Fibroblast of peridontal ligament (primary cell): ENCODE results near the gene TSPAN11.
"Not testable (repeated sequence)": the region's sequence is repeated elsewhere in the genome, so short reads cannot be mapped to it uniquely, and the experiment has no call there.

ENCODE experiments used
- DNase-seq: peaks from one replicate; pipeline ENCODE4 v3.0.0-alpha.2; 2010; ENCODE audit errors: extremely low read depth

Gene TSPAN11

DNA sequence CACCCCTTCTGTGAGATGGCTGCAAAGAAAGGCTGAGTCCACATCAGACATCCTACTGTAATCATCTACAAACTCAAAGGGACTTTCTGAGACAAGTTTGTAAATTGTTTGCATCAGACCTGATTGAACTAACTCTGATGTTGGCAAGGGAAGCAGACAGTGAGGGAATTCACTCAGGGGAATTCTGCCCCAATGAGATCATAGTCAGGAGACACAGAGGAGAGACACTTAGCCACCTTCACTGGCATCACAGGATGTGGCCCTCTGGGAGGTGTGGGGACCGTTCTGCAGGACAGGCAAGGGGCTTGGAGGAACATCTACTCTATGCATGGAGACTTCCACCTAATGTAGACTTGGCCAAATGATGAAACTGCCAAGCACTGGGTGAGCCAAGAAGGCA is 76.5 kb downstream of the TSPAN11 start:
- DNase-seq, result peak; percentile 41

DNA sequence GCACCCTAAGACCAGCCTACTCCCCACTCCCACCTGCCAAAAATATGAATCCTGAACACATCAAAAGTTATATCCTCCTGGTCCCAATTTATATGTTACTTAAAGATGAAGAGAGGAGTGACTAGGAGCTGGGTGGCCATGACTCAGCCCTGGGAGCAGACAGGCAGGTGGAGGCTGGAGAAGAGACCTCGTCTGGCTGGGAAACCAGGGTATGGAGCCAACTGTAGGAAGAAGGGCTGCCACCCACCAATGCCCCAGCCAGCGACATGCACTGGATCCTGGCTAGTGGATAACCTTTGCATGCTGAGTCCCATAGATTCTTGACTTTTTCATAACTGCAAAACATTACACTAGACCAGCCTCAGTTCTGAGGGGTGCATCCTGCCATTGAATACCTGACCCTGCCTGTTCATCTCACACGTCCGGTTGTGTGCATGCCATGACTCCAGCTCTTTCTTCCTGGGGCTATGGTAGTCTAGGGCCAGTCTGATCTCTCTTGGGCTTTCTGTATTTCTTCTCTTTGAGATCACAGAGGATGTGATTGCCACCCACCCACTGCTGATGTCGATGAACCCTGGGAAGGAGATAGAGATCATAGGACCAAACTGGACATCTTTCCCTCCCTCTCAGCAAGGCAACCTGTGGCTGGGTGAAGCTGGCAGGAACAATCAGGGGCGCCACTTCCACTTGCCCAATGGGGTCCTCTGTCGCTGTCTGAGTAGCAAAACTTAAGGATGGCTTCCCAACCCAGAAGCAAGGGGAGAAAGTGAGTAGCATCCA is 77.5 kb downstream of the TSPAN11 start:
- DNase-seq, result no peak

DNA sequence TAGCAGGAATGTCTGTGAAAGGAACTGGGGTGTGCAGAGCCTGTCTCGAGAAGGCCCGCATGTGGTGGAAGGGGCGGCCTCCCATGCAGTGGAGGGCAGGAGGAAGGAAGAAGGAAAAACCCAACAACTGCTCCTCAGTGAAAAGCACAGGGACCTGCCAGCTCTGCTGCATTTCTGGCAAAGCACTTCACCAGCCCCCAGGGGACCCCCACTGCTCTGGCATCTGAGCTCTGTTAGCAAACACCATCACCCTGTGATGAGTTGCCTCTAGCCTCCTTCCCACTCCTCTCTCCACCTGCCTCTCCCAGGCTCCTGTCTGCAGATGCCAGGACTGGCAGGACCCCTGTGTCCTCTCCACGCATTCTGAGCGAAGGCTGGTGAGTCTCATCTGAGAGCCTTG is 78.1 kb downstream of the TSPAN11 start:
- DNase-seq, result no peak

DNA sequence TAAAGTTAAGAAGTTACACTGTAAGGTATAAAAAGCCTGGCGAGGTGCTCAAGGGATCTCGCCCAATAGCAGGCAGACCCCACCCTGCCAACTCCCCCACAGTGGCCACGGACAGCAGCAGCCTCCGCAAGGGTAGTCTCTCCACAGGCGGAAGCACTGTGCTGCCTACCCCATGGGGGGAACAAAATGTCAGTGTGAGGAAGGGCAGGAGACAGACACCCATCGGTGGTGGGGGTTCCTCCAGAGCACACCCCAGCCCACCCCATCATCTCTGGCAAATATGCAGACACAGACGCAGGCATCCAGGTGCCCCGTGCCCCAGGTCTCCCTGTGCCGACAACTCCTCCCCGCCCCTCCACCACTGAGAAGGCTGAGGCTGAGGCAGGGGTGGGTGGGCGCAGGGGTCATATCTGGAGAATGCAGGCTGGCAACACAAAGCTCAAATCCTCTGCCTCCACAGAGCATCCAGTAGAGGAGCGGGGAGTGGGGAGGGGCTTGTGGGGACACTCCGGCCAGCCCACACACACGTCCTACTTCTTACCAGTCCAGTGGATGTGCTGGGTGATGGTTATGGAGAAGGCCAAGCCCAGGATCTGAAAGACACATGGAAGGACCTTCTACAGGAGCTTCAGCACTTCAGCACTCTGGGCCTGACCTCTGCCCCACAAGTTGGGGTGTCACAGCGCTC is 78.9 kb downstream of the TSPAN11 start:
- no peak for DNase-seq

DNA sequence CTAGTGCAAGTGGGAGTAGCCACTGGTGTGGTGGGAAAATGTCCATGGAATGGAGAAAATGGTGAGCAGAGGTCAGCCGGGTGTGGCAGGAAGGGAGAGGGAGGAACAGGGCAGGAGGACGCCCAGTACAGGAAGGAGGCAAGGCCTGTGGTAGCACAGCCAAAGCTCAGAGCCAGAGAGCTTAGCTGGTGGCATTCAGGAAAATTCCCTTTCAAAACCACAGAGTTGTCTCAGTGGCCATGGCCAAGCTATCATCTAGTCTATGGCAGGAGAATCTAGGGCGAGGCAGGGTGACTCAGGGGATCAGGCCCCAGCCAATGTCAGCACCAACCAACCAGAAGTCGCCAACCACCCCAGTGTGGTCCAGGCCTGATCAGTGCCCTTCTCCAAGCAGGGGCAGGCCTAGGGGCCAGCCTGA is 79.4 kb downstream of the TSPAN11 start:
- peak; percentile 48 for DNase-seq

DNA sequence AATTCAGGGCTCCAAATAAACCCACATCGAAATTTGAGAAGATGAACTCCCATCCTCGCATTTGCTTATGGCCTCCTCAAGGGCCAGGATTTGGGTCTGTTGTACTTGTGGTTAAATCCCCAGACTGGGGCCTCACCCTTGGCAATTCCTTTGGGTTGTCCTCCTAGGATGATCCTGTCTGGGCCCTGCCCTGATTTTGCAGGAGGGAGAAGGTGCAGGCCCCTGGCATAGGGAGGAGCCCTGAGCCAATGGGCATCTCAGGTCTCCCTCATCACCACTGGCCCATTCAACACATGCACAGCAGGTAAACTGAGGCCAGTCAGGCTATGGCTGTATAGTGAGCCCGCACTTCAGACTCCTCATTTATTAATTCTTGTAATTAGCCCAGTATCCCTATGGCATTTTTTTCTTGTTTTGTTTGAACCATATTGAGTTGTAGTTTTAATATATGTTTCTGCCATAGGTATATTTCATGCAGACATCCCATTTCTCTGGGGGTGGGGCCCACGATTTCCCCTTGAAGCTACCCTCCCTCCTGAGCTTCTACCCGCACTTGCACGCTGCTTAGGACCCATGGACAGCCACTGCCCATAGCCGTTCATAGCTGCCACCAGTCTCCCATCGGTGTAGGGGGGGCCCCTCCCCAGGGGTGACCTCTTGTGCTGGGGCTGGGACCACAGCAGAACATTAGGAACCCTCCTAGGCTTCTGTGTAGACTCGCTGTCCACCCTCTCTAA is 80.0 kb downstream of the TSPAN11 start:
- DNase-seq, result no peak

DNA sequence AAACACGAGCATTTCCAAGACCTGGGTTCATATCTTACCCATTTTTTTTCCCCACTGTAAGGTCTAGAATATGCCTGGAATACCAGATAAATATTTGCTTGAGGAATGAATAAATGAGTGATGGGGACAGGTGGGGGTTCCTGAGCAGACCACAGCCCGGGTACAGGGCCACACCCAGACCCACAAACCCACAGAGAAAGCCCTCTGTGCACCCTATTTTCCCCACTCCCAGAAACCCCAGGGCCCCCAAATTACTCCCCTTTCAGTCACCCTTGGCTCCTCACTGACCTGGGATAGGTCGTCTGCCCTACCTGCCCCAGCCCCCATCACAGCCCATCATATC is 80.6 kb downstream of the TSPAN11 start:
- no peak for DNase-seq

DNA sequence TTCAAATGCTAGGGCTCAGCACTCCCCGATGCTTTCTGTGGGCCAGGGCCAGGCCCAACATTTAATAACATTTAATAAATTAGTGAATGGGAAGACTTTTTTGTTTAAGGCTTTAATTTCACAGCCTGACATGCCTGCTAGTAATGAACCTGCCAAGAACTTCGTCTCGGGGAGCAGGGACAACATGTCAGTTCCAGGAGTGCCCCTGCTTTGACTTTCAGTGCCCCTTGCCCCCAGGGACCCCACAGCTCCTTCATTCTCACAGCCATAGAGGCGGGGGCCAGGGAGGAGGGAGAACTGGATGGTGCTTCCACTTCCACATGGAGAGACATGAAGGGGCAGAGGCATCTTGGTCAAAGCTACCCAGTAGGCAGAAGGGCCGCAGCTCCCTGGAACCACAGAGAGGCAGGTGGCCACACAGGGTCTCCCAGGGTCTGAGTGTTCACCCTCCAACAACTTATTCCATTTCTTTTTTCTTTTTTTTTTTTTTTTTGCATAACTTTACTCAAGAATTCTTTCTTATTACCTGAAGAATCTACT is 81.2 kb downstream of the TSPAN11 start:
- no peak for DNase-seq

DNA sequence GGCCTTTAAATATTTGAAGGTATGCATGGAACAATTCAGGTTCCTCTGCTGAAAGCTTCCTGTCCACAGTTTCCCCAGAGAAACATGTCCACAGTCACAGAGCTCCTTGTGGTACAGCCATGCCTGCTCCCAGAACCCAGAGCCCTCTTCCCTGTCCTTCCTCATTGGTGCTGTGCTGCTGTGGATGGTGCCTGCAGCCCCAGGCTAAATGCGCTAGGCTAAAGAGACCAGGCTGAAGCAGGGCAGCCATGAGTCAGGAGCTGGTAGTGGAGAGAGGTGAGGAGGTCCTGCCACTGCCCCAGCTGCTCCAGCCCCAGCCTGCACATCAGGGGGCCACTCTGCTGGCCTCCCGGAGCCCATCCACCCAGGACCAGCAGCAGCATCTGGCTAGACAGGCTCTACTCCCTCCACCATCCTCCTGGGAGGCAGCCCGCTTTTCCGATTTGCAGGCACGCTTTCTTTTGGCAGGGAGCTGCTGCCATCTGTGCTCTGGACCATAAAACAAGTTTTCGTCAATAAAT is 81.8 kb downstream of the TSPAN11 start:
- no peak for DNase-seq

DNA sequence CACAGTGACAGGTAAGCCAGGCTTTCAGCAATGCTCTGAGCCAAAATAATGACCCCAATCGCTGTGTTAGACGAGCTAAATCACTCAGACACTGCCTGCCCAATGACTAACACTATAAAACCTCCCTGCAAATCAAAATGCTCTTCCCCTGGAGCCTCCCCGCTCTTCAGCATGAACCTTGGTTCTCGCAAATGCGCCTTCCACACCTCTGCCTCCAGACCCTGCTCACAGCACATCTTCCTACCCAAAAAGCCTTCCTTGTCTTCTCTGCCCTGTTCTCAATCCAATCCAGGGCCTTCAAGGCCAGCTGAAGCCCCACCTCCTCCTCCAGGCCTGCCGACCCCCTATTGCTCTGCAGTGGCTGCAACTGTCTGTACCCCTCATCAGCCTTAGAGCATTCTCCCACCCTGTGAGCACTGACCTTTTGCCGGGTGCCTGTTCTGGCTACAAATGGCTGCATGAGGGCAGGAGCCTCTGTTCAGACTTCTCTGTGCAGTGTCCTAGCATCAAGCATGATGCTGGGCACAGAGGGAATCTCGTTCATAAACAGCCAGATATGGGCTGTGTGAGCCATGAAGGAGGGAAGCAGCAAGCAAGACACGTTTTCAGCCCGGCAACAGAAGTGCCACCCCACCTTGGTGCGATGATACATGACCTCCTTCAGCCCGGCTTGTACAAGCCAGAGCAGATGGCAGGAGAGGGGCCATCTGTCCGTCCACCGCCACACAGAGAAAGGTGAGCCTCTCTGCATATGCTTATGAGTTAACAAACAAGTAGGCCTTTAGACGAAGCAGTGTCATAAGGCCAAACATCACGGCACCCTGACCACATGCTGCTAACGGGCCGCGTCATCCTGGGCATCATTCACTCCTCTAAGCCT is 82.7 kb downstream of the TSPAN11 start:
- no peak for DNase-seq

DNA sequence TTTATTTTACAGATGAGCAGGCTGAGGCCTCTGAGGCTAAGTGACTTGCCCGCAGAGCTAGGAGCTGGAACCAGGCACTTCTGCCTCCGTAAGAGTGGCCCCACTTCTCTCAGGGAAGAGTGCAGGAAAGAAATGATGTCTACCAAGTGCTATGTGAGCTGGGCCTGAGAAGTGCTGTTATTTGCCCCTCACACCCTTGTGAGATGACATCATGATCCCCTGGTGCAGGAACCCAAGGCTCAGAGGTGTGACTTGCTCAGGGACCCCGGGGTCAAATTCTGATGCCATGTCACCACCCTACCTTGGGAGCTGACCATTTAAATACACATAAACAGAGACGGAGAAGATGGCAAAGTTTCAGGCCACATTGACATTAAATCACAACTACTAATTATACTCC is 83.4 kb downstream of the TSPAN11 start:
- DNase-seq, result no peak

DNA sequence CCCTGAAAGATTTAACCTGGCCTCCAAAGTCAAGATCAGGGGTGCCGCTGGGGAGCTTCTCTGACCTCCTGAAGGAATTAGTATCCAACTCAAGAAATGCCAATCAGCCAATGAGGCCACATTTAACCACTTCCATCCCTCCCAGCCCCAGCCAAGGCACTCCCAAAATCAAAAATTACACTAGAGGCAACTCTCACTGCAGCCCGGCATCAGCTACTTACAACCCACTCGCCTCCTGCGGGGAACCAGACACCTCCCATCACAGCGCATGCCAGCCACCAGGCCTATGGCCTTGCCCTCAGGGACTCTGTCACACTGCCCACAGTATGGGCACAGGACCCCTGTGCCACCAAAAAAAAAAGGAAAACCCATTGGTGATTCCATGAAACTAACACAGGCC is 84.8 kb downstream of the TSPAN11 start:
- DNase-seq, result no peak

DNA sequence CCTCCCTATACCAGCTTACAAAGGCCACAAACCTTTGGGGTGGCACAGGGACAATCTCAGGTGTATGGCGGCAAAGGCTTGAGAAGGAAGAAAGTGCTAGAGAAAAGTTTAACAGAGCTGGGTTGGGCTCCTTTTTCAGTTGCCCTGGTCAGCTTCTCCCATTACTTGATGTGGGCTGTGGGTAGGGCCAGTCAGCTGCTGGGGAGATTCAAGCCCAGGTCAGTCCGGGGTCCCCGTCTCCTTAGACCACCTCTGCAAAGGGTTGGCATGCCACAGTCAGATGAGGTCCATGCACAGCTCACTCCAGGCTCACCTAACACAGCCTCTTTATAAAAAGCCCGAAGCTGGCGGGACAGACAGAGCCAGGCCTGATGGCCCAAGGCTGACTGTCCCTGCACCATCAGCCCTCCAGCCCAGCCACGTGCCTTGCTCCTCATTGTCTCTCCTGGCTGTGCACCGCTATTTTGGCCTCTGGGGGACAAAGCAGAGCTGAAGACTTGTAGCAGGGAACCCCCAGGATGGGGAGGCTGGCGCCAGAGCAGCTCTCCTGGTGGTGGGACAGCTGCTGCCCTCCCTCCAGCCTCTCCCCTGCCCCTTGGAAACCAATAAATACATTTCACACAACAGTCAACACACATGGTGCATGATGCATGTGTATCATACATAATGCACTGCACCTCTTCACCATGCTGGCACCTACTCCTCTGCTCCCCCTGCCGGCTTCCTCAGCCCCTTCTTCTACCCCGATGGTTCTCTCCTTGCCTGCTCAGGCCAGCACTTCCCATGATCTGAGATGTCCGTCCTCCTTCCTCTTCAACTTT is 85.4 kb downstream of the TSPAN11 start:
- no peak for DNase-seq

DNA sequence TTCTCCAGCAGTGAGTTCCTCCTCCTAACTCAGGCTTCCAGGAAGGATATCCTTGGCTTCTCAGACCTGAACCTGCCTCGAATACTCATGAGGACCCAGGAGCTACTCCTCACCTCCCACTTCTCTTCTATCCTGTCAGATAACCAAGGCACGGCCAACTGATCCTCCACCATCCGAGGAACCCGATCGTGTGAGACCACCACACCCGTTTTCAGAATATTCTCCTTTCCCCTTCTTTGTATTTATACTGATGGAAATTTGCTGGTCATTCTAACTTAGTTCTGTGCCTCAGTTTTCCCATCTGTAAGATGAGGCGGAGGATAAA is 86.0 kb downstream of the TSPAN11 start:
- DNase-seq, result not testable (repeated sequence)

DNA sequence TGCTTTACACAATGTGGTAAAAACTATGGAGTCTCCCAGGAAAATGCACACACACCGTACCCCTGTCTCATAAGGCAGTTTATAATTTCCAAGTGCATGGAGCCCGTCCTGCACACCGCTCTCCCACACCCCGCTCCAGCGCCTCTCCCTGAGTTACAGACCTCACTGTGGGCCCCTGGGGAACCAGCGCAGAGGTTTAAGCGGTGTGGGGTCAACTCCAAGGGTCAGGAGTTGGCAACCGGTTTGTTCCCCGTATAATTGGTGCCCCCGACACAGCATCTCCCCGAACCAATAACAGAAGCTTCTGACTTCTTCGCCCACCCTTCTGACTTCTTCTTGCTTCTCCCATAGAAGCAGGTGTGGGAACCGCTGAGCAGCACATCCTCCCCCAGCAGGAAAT is 88.7 kb downstream of the TSPAN11 start:
- DNase-seq, result no peak

DNA sequence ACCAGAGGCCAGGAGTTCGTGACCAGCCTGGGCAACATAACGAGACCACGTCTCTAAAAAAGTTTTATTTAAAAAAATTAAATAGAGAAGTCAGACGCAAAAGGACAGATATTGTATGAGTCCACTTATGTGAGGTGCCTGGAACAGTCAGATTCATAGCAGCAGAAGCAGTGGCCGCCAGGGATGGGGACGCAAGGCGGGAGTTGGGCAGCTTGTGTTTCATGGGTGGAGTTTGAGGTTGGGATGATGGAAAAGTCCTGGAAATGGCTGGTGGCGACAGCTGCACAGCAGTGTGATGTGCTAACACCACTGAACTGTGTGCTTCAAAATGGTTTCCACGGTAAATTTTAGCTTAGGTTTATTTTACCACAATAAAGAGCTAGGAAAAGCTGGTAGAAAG is 89.5 kb downstream of the TSPAN11 start:
- DNase-seq, result no peak

DNA sequence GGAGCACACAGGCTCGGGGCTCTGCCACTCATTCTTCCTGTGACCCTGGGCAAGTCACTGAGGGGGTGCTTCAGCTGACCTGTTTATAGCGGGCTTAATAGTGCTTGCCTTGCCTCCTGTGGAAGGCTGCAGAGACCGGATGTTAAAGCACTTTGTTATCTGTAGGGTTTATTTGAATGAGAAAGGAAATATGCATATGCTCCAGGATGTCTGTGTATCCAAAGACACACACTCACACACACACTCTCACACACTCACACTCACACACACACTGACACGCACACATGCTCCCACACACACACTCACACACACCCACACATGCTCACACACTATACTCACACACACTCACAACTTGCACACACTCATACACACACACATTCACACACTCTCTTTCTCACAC is 91.0 kb downstream of the TSPAN11 start:
- no peak for DNase-seq

DNA sequence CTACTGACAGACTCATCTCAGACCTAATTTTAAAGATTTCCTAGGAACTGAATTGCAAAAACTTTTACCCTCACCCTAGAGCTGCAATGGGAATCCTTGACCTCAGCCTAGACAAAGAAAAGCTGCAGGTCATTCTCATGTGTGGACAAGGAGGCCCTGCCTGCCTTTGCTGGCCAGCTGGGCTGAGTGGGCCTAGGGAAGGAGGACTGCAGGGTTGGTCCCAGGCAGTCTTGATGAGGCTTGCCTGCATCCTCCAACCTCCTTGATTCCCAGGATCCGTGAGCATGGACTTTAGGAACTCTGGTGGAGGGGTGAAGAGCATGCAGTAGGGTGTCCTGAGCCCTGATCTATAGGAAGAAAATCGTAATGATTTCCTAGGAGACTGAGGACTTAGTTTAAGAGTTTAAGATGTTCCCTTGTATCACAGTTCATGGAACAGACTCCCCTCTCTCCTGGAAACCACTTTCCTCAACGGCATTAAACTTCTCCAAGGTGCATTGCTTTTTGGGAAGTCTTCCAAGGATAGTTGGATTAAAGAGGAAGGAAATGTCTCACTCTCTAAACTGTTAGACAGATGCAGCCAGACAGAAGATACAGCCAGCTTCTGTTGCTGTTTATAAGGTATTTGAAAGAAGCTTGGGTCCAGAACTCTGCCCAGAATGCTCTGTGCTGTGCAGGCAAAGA is 91.7 kb downstream of the TSPAN11 start:
- DNase-seq, result no peak

DNA sequence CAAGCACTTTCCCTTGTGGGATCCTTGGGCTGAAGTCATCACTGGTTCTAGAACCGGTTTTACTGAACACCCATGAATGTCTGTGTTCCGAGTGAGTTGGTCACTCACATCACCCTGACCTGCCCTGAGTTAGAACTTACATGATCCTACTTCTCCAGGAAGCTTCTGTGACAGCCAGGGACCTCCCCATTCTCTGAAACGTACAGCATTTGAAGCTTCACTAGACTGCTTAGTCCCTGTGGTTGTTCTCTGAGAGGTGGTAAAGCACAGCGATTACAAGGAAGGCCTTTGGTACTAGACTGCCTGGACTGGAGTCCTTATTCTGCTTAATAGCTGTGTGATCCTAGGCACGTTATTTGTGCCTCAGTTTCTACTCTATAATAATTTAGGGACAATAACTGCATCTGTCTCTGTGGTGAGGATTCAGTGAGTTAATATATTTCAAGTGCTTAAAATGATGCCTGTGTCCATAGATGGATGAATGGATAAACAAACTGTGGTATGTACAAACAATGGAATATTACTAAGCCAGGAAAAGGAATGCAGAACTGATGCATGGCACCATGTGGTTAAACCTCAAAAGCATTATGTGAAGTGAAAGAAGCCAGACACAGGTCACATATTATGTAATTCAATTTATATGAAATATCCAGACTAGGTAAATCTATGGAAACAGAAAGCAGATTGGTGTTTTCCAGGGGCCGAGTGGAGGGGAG is 92.4 kb downstream of the TSPAN11 start:
- no peak for DNase-seq
